RPMI8226 (cell line): ENCODE results near the gene ZNRF3.
"Not testable (repeated sequence)": the region's sequence is repeated elsewhere in the genome, so short reads cannot be mapped to it uniquely, and the experiment has no call there.

Experiments
- DNase-seq: peaks from one replicate; pipeline ENCODE4 v3.0.0-alpha.2; 2015

Gene ZNRF3

DNA sequence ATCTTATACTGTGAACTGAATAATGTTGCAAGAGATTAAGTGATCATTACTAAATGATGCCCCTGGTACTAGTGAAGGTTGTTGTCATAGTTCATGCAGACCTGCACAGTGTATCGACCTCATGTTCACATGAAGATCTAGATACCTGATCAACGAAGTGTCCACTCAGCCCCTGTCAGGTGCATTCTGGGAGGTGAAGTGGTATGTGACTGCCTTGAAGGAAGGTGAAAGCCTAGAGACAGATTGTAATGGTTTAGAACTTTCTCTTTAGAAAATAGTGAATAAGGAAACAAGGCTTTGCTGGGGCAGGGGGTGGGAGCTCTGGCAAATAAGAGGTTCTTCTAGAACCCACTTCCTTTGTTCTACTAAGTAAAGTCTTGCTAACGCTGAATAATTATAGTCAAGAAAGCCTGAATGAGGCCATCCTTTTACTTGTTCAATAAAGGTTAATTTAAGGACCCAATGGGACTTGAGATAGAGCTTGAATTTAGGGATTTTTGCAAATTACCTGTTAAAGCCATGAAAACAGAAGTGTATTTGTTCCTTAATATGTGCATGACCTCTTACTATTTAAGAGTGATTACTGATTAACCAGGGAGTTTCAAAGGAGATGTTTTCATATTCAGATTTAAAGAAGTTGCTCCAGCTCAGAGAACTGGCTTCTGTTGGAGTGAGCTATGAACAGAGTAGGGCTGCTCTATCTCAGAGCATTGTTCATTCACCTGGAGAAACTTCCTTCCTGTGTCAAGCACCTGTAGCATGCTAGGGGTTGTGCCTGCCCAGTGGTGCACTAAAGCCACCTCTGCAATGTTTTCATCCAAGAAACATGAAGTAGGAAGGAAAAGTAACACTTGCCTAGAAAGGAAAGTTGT is 132.9 kb downstream of the ZNRF3 start:
- no peak for DNase-seq

DNA sequence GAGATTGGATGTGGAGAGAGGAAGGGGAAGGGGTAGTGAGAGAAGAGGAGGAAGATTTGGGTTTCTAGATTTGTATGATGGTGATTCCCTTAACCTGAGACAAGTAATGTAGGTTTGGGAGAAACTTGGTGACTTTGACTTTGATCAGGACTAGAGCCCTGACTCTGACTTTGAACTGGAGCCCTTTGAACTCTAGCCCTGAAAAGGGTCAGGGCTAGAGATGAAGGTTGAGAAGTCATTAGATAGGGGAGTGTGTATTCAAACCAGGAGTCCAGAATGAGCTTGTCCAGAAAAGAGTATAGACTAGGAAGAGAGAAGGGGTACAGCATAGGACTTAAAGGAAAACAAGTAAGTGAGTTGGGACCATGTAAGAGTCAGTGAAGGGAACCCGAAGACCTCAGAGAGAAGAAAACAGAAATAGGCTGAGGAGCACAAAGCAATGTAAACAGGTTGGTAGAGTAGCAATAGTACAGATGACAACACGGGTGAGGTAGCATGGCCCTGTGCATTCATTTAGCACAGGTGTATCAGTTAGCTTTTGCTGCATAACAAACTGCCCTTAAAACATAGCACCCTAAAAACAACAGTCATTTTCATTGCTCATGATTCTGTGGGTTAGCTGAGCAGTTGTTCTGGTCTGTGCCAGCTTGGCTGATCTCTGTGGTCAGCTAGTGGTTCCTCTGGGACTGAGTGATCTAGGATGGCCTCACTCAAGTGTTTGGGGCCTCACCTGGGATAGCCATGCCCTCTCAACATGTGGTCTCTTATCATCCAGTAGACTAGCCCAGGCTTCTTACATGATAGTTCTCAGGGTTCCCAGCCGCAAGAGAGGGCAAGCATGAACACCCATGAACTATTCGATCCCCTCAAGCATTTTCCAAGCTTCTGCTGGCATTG is 135.2 kb downstream of the ZNRF3 start:
- no peak for DNase-seq

DNA sequence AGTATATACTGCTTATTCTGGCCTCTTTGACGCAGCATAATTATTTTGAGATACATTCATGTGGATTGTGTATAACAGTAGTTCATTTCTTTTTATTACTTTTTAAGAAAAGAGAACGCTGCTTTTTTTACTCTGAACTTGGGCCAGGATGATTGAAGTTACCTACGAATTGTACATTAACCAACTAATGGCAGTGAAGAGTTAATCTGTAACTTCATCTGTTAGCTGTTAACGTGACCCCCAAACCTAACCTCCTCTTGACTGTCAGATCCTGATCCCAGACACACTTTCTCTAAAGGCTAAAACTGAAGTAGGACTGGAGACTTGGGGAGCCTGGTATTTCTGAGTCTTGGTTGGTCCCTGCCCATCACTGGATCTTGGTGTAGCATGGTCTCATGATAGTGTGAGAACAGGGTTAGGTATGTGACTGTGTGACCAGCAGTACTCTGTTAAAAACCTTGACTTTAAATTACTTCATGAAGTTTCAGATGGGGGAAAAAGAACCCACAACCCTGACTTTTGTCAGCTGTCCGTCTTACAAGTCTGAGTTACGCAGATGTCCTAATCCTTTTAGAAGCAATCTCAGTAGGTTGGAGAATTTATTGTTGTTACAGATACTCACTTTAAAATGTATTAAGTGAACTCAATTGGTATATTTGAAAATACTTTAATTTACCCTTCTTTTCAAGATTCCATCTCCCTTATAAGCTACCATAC is 138.9 kb downstream of the ZNRF3 start:
- no peak for DNase-seq

DNA sequence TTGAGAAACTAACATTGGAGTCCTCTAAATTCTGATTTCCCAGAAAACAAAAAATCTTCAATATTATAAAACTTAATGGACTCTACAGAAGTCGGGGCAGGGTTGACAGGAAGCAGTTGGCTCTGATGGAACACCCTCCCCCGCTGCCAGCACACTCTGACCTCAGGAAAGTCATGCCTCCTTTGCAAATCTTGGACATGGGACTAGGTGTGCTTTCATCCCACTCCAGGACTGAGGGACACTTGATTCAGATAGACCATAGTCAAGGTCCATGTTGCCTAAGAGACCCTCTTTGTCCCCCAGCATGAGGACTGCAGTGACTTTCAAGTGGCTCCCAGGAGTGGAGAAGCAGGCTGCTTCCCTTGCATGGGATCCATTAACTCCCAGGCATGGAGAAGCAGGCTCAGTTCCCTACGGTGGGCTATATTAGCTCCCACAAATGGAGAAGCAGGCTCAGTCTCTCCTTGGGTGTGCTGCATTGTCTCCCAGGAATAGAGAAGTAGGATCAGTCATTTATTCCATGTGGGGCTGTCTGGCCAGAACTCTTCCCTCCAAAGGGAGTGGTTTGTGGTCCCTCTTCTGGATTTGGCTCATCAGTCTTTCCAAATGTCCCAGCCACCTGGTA is 139.9 kb downstream of the ZNRF3 start:
- no peak for DNase-seq

DNA sequence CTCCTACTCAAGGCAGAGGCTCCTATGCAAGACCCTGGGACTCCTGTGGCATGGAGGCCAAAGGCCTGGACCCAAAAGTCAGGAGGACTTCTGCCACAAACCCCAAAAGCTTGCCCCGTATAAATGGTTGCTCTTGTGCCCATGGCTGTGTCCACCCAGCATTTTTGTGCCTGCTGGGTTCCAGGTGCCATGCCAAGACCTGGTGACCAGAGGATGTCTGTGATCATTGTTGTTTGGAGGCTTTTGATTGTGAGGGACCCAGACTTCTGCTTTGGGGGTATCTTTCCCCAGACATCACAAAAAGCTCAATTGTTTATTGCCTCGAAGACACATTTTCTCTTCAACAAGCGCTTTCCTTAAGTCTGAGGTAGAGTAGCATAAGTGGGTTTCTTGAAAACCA is 143.2 kb downstream of the ZNRF3 start:
- DNase-seq, result no peak

DNA sequence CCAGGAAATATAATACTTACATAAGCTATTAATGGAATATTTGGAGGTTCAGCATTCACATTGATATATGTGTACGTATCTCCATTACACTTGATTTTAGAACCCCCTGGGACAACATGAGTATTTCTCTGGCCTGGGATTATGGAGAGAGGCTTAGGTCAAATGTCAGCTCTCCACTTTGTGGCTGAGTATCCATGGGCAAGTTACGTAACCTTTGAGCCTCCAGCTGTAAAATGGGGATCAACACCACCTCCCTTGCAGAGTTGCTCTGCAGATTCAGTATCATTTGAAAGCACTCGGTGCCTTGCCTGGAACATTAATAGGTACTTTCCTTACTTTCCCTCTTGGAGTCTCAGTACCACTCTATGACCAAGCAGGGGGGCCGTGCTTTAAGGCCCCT is 145.1 kb downstream of the ZNRF3 start:
- DNase-seq, result no peak

DNA sequence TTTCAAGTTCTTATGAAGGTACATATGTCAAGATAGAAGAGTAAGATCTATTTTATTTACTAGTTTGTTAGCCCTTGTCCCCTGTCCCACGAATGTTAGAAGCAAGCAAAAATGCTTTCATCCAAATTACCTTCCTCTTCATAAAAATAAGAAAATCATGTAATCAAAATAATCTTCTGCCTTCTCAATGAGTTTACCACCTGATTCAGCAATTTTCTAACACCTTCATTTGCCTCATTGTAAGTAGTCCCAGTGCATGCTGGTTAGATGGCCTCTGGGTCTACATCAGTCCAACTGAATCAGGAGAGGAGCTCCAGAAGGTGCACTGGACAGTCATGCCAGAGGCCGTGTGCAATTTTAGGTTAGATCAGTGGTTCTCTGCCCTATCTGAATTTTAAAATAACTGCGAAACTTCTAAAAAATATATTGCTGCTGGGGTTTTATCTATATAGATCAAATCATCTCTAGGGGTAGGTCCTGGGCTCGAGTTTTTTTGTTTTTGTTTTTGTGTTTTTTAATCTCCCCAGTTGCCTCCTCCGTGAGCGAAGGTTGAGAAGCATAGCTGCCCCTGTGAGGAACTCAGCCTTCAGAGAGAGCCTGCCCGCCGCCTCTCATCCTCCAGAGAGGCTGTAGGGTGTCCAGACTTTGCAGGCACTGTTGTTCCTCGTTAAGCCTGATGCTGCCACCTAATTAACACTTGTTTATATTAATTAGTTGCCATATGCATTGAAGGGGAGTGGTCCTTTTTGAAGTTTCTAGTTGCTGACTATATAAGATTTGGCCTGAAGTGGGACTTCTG is 146.0 kb downstream of the ZNRF3 start:
- DNase-seq, result no peak

DNA sequence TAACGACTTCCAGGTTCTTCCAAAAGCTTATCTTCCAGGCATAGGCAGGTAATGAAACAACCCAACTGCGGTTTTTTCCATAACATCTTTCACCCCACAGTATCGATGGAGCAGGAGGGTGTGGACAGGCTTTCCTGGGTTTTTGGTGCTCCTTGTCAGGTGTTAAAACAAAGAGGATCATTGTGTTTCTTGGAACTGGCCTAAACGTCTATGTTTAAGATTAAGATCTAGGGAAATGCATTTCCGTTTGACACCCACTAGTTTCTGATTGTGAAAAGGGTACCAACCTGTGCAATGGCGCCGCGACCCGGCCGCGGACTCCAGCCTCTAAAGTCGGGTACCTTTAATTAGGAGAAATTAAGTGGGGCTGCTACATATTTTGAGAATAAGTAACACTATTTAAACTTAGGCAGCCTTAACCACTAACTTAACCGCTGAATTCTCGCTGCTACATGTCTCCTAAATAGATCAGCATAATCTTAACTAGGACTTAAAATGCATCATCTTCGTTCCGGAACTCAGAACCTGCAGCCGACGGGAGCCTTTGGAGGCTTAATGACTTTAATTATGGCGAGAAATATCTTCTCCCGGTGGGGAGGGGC is 146.7 kb downstream of the ZNRF3 start:
- no peak for DNase-seq

DNA sequence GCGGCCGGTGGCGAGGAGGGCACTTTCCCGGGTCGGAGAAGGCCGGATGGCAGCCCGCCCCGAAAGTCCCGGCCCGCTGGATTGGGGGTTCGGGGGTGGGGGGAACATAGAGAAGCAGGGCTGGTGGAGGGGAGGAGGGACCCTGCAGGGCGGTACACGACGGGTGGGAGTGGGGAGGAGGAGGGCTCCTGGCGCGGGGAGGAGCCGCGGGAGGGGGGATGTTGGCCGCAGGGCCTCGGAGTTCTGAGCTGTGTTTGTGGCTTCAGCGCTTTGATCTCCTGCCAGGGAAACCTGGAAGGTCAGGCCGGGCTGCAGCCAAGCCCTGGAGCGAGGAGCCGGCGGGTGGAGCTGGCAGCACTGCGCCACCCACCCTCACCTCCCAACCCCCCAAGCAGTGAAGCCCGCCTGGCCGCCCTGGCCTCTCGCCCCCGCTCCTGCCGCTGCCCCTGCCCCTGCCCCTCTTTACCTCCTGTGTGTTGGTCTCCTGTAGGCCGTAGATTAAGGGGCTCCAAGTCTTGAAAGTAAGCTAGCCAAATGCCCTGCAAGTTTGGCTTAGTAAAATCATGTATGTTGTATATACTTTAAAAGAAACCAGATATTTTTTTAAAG is 147.3 kb downstream of the ZNRF3 start:
- no peak for DNase-seq

DNA sequence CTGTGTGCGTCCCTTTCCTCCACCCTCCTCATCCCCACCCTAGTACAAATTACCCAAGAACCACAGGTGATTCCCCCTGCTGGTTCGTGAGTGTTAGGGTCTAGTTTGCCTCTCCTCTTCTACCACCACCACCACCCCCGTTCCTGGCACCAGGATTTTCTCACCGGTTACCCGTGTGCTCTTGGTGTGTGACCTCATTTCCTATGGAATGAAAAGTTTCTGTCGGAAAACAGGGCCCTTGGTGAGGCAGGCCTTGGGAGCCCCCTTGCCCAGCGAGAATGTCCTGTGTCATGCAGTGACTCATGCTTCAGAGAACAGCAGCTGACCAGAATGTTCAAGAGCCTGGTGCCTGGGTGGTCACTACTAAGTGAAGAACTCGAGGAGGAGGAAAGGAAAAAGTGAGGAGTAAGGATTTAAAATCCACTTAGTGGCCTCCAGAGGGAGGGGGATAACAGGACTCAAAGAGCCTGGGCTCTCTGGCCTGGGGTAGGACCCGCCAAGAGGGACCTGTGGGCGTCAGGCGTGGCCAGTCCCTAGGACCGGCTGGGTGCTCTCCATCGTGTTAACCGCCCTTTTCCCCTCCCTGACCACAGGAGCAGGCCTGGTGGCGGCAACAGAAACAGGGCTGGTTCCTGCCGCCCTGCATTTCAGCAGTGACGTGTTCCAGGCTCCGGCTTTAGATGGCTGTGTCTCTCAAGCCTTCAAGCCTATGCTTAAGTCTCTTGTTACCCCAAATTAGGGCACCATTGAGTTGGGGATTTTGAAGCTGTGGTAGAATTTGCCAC is 148.0 kb downstream of the ZNRF3 start:
- no peak for DNase-seq

DNA sequence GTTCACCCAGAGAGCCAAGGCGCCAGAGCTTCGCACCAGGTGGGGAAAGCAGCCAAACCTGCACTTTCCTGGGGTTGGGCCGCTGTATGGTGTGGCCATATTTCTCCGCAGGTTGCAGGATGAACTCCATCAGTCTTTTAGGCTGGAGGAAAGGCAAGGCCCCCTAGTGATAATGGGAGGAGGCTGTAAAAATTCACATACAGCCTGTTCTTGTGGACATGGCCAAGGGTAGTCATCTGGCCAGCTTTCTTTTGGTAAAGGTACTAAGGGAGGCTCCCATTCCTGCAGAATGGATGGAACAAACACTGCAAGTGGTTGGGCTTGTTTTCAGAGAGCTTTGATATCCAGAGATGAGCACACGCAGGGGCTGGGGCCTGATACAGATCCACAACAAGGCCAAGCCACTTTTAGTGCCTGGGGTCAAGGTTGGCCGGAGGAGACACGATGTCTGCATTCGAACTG is 148.7 kb downstream of the ZNRF3 start:
- no peak for DNase-seq

DNA sequence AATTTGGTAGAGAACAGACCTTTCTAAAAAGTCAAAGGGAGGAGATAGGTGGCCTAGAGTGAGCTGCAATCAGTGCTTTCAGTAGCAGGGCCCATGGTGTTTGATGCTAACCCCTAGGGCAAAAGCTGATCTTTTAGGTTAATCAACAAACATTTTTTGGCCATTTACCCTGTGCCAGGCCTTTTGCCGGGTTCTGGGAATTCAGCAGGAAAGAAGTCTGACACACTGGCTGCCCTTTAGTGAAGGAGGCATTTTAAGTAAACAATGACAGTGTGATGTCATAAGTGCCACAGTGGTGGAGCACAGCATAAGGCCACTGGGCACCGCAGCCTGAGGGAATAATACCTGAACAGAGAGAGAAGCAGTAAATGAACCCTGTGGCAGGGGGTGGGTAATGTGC is 149.2 kb downstream of the ZNRF3 start:
- DNase-seq, result no peak

DNA sequence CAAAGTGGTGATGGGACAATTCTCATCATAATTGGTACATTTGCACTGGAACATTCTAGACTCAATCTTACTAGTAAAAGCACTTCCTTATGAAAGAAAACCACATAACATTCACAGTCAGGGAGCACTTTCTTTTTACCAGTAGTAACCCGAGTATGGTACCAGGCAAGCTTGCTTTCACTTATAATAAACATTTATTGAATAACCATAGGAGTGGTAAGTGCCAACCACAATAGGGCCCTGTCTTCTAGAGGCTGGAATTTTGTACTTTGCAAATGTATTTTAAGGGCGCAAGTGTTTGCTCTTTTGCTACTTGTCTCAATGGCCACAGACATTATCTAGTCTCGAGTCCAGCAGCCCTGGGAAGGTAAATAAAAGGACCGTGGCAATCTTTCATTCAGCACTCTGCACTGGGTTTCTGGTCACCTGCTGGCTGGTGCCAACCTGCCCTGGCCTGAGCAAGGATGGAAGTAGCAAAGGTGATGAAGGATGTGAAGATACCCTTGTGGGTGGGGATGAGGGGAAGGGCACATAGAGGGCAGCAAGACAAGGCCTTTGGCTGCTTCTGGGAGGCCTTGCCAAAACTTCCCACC is 154.1 kb downstream of the ZNRF3 start:
- no peak for DNase-seq

DNA sequence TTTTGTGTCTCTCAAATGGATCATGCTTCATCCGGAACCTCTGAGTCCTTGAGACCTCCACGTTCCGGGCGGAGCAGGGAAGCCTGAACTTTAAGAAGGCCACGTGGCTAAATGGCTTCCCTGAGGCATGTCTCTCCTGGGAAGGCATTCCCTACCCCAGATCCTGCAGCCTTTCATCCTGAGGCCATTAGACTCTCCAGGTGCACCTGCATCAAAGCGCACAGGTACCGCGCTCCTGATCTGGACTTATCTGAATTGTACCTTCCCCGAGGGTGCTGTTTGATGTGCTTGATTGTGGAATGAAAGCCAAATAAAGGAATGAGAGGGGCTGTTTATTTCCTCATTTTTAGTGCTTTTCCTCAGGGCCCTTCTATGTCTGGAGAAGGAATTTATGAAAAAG is 155.8 kb downstream of the ZNRF3 start:
- no peak for DNase-seq

DNA sequence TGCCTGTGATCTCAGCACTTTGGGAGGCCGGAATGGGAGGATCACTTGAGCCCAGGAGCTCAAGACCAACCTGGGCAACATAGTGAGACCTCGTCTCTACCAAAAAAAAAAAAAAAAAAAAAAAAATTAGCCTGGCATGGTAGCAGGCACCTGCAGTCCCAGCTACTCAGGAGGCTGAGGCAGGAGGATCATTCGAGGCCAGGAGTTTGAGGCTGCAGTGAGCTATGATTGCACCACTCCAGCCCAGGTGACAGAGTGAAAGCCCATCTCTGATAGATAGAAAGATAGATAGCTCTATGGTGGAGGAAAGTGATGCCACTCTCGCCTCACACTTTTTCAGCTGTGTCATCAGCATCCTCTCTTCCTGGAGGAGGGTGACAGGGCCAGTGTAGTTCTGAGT is 156.3 kb downstream of the ZNRF3 start:
- DNase-seq, result not testable (repeated sequence)

DNA sequence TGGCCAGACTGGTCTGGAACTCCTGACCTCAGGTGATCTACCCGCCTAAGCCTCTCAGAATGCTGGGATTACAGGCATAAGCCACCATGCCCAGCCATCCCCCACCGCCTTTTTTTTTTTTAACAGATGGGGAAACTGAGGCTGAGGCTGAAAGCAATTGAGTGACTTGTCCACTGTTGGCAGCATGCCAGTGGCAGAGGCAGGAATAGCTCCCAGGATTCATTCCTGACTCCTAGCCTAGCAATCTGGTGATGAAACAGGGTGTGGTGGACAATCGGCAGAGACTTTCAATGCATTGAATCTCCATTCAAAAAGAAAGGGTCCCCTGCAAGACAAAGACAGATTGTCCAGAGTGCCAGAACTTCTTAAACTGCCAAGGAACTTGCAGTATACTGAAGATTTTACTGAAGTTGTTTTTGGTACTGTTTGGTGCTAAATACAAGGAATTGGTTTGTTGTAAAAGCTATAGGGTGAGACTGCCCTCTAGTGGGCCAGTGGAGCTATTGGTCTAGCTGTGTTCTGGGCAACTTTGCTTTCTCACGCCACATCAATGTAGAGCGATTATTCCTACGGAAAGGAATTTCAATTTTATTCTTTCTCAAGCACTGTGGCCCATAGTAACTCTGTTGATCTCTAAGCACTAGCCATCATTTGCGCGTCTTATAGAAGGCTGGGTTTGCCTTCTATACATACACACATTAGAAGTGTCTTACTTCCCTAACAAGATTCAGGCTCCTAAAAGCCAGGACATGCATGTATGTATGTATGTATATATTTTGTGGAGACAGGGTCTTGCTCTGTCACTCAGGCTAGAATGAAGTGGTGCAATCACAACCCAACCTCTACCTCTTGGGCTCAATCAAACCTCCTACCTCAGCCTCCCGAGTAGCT is 157.3 kb downstream of the ZNRF3 start:
- peak; percentile 76 for DNase-seq

DNA sequence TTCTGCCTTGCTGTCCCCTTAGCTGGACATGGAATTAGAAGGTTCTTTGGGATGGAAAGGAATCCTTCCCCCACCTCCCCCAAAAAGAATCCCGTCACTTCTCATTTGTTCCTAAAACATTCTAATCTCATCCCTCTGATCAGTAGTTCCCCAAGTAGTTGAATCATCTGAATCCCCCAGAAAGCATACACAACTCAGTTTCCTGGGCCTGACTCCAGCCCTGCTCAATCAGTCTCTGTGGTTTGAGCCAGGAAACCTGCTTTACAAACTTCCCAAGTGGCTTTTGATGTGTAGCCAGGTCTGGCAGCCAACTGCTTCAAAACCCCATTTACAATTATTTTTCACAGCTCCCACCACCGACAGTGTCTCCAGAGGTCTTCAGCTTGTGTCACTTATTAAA is 158.0 kb downstream of the ZNRF3 start:
- no peak for DNase-seq

DNA sequence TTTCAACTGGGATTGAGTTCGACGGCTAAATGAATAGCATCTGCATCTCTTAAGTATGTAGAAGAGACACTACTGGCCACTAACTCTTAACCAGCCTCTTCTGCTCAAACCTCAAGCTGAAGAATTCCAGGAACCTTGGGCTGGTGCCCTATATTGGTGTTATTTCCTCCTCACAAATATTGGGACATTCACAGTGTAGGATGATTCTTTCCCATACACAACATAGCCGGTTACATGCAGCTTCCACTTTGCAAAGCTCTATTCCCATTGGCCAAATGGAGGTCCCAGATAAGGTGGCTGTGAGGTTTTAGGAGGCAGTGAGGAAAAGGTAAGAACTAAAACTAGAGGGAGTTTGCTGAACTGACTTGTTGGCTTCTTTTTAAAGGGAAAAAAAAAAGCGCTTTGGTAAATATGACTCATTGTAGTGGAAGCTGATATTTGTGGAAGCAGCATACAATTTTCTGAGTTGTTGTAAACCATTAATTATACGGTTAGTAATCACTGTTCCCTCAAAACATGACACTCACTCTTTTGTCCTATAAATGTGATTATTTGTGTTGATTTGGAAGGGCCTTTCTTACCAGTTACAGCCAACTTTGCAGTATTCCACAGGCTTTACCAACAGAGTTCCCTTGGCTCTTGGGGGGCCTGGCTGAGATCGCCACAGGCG is 160.7 kb downstream of the ZNRF3 start:
- DNase-seq, result no peak
